Femur (tissue), 1 donor: ENCODE results near the gene UBE2J2.
"Not testable (repeated sequence)": the region's sequence is repeated elsewhere in the genome, so short reads cannot be mapped to it uniquely, and the experiment has no call there.

Experiments used
- DNase-seq: peaks from one replicate; pipeline ENCODE4 v3.0.0-alpha.2; 2017

UBE2J2 gene

GRCh38 chr1:1273512-1274298 is at the start of gene UBE2J2:
UBE2J2 (minus strand) TSS chr1:1273854; CDS start chr1:1267992, 5,862 bp downstream.
- DNase-seq: peak; percentile 96

GRCh38 chr1:1322952-1323351 is 49.3 kb upstream of the UBE2J2 start:
- DNase-seq: no peak

- DNase-seq: no peak
These were observed 48.8 kb upstream of the UBE2J2 start for GRCh38 chr1:1322418-1322817.

GRCh38 chr1:1321477-1321876 is 47.8 kb upstream of the UBE2J2 start:
- DNase-seq: no peak

GRCh38 chr1:1320666-1321448 is 47.2 kb upstream of the UBE2J2 start:
- no peak for DNase-seq

- DNase-seq: no peak
These were observed 45.9 kb upstream of the UBE2J2 start for GRCh38 chr1:1319646-1319941.

- DNase-seq: no peak
These were observed 45.4 kb upstream of the UBE2J2 start for GRCh38 chr1:1318777-1319645.

- DNase-seq: peak; percentile 78
These were observed 44.5 kb upstream of the UBE2J2 start for GRCh38 chr1:1318131-1318652.

GRCh38 chr1:1317420-1317819 is 43.8 kb upstream of the UBE2J2 start:
- no peak for DNase-seq

- not testable (repeated sequence) for DNase-seq
These were observed 42.5 kb upstream of the UBE2J2 start for GRCh38 chr1:1316199-1316598.

- no peak for DNase-seq
These were observed 41.8 kb upstream of the UBE2J2 start for GRCh38 chr1:1315435-1315954.

- no peak for DNase-seq
These were observed 41.2 kb upstream of the UBE2J2 start for GRCh38 chr1:1314678-1315335.

GRCh38 chr1:1314237-1314586 is 40.6 kb upstream of the UBE2J2 start:
- no peak for DNase-seq

- DNase-seq: no peak
These were observed 40.0 kb upstream of the UBE2J2 start for GRCh38 chr1:1313500-1314236.

- DNase-seq: no peak
These were observed 39.0 kb upstream of the UBE2J2 start for GRCh38 chr1:1312450-1313314.

GRCh38 chr1:1311107-1312104 is 37.8 kb upstream of the UBE2J2 start:
- no peak for DNase-seq

- DNase-seq: no peak
These were observed 36.9 kb upstream of the UBE2J2 start for GRCh38 chr1:1310476-1311053.

- DNase-seq: no peak
These were observed 36.4 kb upstream of the UBE2J2 start for GRCh38 chr1:1310109-1310385.
